Medulla oblongata (tissue), 1 donor: ENCODE results near the gene RARG.
"Not testable (repeated sequence)": the region's sequence is repeated elsewhere in the genome, so short reads cannot be mapped to it uniquely, and the experiment has no call there.

ENCODE experiments used
- DNase-seq: peaks from one replicate; pipeline ENCODE4 v3.0.0-alpha.2; 2015; ENCODE audit errors: extremely low spot score

The RARG gene

DNA sequence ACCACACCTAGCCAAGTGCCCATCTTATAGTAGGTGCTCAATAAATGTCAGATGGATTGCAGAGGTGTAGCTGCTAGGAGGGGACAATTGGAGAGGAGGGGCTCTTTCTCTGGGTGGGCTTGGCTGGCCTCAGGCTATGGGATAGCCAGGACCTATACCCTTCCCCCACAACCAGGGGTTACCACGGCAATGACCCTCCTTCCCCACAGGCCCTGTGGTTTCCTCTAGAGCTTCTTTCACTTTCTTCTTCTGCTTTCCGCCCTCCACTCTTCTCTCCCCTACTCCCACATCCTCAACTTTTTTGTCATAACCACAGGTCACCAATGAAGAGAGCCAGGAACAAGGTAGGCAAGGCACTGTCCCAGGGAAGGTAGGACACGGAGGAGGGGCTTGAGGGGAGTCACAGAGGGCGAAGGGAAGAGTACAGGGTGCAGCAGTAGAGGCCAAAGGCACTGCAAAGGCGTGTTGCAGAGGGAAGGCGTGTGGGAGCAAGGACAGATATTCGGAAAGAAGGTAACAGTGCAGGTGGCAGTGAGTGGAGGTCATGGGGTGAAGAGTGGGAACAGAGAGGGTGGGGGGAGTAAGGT, 23.0 kb downstream of the RARG start:
- DNase-seq = no peak

DNA sequence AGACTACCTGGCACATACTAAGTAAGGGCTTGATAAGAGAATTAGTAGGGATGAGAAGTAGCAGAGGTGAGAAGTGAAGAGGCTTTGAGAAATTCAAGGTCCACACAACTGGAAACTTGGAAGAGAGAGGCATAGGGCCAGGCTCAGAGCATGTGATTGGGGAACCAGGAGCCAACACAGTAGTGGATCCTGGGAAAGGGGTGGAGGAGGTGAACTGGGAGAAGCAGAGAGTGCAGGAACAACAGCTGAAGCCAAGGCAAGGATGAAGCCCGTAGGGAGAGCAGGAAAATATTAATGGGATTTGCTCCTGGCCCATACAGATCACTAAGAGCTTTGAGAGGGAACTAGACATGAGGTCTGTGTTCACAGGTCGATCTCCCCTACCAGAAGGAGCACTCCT, 23.6 kb downstream of the RARG start:
- no peak for DNase-seq

DNA sequence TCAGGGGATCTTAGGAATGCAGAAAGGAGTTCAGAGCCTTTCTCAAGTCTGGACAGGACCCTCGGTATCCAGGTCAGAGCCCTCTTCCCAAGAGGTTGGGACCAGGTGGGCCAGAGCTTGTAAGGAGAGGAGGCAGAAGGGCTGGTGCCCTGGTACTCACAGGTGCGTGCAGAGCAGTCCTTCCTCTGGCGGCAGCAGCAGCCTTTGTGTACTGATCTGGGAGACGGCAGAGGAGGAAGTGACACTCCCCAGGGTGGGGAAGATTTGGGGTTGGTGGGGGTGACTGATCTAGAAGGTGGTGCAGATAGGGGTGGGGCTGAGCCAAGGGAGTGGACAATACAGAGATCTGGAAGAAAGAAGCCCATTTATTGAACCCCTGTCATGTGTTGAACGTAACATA, 25.0 kb downstream of the RARG start, which contains the start of gene ITGB7:
ITGB7 (minus strand) TSS at position 210 of the 400 bp plus-strand sequence. CDS start 6,808 bp downstream, outside the sequence.
- no peak for DNase-seq

DNA sequence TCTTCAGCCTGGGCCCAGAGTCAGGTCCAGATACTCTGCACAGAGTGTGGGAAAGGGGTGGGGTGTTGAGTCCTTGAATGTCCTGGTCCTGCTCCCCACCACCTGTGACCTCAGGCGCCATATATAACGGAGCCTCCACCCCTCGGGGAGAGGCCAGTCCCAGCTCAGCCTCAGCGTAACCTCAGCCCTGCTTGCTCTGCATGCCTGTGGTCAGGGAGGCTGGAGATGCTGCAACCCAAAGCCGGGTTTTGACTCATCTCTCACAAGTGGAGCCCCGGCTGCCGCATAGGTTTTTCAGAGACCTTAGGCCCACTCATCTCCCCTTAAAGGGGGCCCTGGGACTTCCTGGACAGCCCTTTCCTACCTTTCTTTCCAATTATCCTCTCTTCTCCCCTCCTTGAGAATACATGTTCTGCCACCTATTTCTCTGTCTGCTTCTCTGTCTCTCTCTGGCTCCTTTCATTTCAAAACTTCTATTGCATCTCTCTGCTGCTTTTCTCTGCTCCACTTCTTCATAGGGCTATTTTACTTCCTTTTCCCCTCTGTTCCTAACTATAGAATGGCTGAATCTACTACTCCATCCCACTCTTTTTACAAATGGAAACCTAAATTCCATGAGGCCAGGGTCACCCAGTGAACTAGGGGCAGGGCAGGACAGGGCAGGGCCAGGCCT, 26.1 kb downstream of the RARG start:
- DNase-seq = no peak

DNA sequence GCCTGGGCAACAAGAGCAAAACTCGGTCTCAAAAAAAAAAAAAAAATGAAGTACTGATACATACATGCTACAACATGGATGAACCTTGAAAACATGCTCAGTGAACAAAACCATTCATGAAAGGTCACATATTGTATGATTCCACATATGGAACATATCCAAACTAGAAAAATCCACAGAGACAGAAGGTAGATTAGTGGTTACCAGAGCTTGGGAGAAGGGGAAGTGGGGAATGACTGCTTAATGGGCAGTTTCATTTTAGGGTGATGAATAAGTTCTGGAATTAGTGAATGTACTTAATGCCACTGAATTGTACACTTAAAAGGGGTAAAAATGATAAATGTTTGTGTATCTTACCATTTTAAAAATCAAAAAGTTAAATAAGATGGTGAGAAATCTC, 27.7 kb downstream of the RARG start:
- no peak for DNase-seq

DNA sequence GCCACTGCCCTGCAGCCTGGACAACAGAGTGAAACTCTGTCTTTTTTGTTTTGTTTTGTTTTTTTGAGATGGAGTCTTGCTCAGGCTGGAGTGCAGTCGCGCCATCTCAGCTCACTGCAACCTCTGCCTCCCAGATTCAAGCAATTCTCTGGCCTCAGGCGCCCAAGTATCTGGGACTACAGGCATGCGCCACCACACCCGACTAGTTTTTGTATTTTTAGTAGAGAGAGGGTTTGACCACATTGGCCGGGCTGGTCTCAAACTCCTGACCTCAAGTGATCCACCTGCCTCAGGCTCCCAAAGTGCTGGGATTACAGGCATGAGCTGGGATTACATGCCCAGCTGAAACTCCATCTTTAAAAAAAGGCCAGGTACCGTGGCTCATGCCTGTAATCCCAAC, 29.7 kb downstream of the RARG start:
- DNase-seq = not testable (repeated sequence)

DNA sequence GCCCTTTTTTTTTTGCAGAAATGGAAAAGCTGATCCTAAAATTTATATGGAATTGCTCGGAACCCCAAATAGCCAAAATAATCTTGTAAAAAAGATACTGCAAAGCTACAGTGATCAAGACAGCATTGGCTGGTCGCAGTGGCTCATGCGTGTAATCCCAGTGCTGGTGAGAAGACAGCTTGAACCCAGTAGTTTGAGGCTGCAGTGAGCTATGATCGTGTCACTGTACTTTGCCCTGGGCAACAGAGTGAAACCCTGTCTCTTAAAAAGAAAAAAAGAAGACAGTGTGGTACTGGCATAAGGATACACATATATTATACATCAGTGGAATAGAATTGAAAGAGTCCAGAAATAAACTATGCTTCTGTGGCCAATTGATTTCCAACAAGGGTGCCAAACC, 30.4 kb downstream of the RARG start:
- DNase-seq = no peak

DNA sequence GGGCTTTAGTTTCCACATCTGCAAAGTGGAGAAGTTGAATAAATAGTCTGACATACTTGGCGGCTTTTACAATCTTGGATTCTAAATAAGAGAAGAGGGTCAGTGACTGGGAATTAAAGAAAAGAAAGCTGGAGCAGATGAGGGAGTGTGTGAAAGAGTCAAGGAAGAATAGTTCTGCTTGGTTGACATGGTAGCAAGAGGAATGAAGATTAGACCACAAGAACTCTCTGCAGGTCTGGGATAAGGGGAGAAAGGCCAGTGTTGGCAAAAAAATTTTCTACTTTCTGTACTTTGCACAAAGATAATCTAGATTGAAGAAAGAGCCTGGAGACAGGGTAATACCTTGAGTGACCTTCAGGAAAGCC, 30.9 kb downstream of the RARG start:
- DNase-seq = no peak

DNA sequence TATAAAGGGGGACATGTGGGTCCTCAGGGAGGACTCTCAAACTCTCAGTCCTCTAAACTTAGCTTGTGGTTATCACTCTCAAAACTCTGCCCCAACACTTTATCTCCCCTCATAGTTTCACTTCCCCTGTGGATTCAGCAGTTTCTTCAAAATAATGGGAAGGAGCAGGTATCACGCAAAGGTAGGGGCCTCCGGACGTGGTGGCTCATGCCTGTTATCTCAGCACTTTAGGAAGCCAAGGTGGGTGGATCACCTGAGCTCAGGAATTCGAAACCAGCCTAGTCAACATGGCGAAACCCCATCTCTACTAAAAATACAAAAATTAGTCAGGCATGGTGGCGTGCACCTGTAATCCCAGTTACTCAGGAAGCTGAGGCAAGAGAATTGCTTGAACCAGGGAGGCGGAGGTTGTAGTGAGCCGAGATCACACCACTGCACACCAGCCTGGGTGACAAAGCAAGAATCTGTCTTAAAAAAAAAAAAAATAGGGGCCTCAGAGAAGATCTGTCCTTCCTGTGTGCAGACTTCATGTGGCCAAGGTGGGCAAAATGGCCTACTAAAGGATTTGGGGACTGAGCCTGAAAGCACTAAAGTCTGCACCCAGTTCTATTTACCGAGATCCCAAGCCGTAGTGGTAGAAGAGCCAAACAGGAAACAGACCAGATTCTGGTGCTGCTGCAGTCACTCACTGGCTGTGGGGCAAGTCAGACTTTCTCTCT, 31.4 kb downstream of the RARG start:
- DNase-seq = no peak

DNA sequence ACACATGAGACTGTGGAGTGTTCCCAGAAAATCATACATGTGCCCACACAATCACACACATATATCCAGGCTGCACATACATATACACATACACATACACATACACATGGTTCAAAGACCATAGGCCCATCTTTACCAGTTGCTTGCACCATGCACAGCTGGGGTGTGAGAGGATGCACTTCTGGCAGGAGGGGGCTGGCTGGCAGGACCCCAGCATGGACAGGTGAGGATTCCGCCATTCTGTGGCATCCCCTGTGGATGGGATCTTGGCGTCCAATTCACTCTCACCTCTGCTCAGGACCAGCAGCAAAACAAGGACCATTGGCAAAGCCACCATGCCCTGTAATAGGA, 31.9 kb downstream of the RARG start:
- no peak for DNase-seq

DNA sequence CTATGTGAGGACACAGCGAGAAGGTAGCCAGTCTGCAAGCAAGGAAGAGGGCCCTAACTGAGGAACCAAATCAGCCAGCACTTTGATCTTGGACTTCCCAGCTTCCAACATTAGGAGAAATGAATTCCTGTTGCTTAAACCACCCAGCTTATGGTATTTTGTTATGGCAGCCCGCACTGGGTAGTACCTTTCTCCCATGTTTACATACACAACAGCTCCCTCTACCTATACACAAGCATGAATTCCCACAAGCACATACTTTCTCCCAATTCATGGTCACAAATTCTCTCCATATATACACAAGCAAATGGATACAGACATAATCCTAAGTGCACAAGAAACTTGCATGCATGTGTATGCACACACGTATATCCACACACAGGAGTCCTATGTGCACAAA, 32.3 kb downstream of the RARG start:
- no peak for DNase-seq

DNA sequence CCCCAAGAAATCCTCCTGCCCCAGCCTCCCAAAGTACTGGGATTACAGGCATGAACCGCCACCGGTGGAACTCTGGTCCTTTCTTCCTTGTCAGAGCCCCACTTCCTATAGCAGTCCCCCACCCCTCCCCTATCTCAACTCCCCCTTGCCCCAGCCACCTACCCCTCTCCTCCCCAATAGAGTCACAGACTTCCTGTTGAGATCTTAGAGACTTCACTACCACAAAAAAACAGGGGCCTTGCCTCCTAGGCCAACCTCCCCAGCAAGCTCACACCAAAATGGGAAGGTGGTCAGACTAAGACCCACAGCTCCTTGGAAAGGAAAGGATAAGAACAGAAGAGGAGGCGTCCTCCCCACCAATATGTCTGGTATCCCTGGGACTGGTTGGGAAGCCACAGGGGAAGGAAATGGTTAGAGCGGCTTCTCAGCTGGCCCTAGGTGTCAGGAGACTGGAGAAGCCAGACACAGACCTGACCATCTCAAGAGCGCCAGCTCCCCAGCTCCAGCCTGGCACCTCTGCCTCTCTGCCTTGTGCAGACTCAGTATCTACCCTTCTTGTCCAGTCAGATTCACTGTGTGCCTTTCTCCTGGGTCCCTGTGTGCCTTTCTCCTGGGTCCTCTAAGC, 33.4 kb downstream of the RARG start:
- DNase-seq = no peak

DNA sequence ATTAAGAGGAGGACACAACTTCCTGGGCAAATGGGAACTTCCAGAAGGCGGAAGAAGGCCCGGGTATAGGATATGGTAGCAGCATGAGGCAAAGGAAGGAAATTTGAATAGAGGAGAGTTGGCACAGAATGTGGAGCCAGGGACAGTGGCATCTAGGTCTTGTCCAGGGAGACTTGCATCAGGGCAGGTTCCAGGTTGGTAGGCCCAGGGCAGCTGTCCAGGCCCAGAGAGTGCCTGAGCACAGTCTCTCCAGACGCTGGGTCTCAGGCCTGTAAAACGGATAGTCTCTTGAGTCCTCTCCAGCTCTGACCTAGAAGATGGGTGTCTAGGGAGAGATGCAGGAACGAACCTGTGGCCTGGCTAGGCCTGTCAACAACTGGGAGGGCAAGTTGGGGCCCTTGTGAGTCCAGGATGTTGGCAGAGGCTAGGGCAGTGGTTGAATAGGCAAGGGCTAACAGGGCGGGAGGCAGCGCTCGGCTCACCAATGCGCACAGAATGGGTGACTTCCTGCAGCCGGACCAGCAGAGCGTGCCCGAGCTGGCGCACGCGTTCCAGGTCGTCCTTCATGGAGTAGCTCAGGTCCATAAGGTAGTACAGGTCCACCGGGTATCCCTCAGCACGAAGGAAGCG, 34.9 kb downstream of the RARG start:
- no peak for DNase-seq

DNA sequence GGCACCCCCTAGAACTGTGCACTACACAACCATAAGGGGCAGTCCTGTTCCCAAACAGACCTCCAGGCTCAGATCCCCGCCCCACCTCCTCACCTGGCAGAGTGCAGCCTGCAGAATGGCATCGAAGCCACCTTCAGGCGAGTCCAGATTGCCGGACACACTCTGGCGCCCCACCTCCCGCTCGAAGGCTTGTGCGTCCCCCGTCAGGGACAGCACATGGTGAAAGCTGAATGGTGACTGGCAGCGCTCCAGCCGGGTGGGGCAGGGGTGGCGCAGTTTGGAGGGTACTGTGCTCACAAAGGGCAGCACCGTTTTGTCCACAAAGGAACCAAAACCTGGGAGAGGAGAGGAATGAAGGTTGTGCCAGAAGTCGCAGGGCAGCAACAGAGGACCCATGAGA, 35.5 kb downstream of the RARG start:
- no peak for DNase-seq

DNA sequence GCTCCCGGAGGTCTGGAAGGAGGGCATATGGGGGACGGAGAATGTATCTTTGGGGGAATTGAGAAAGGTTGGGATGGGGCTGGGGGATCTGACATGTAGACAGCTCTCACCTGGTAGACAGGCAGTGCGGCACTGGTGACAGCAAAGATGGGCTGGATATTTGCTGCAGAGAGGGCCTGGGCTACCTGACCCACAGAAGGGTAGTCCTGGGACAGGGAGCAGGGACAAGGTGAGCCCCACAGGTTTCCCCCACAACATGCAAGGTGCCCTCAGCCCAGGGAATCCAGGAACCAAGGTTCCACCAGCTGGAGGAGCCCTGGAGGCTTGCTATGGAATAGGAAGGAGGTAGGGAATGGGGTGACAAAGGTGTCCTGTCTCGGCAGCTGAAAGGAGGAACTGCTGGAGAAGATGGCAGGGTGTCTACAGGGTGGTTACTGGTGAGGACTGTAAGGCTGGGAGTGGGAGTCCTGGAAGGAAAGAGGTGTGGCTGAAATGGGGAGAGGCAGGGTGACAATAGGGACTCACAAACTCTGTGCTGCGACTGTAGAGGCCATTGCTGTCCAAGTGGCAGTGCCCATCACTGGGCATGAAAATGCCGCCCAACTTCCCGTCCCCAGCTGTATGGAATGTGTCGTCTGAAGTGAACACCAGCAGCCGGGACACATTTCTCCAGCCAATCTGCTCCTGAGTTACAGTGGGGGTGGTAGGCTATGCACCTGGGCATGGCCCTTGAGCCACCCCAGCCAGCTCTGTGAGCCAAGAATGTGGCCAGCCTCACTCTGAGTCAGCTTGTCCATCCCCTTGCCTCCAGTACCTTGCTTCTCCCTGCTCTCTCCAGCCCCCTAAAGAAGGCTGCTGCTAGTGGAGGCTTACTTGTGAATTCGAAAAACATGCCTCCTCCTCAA, 36.2 kb downstream of the RARG start:
- no peak for DNase-seq

DNA sequence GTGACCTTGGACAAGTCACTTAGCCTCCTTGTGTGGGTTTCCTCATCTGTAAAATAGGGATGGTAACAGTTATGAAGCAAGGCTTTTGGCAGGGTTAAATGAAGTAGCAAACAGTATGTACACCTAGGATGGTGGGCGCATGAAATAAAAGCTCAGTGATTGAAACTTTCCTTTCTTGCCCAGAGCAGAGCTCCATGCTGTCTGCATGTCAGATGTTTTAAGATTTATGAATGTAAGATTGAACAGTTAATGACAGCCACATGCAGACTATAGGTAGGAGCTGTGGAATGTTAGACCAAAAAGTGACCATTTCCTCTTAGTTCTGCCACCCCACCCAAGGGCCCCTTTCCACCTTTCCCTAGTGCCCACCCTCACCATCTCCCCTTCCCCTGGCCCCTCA, 37.0 kb downstream of the RARG start:
- no peak for DNase-seq

DNA sequence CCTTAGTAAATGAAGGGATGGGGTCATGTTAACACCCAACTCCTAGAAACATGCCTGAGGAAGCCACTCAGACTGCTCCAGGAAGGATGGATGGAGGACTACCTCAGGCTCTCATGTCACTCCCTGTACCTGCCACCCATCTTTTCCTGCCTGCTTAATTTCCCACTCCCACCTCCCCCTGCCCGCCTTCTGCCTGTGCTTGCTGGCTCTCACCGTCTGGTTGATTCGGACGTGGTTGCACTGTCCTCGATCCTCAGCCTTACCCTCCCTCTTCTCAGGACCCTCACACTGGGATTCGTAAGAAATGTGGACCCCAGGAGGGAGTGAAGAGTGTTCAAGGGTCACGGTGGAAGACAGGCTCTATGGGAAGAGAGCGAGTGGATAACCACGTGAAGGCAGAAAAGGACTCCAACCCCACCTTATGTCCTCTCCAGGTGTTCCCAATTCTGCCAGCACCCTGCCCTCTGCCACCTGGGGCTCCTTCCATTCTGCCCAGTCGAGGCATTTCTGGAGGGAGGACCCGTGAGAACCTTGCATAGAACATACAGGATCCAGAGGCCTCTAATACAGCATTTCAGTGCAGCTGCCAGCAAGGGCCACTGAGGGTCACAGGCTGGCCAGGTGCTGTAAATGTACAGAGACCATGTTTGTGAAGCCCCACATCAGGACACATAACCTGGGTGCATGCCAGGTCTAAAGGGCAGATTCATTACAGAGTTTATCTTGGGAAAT, 37.9 kb downstream of the RARG start:
- DNase-seq = no peak

DNA sequence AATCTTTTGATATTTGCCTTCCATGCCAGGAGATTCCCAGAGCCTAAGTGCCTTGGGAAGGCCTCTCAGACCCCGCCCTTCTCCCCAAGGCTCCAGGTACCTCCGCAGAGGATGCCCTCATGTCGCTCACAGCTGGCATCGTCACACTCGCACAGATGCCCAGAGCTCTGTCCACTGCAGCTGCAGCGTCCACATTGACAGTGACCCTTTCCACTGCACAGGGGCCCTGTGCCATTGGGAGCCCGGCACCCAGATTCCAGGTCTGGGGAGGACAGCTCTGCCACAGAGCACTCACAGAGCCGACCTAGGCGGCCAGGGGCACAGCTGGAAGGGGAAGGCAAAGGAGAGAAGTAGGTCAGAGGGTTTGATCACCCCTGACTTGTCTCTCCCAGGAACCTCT, 39.0 kb downstream of the RARG start:
- DNase-seq = no peak

DNA sequence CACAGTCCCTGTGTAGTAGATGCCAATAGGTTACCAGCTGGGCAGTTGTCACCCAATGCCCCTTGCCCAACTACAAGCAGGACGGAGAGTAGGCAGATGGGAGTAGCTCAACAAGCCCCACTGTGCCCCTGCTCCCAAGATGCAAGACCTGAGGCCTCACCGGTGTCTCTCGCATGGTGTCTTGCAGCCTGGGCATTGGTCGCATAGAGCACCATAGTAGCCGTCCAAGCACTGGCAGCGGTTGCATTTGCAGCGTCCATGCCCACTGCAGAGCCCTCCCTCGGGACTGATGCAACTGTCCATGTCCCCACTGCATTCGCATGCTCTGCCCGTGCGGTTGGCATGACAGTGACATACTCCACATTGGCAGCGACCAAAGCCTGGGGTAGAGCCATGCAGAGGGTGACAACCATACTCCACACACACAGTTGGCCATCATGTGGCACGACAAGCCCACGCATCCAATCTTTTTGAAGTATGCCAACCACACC, 39.4 kb downstream of the RARG start:
- DNase-seq = no peak

DNA sequence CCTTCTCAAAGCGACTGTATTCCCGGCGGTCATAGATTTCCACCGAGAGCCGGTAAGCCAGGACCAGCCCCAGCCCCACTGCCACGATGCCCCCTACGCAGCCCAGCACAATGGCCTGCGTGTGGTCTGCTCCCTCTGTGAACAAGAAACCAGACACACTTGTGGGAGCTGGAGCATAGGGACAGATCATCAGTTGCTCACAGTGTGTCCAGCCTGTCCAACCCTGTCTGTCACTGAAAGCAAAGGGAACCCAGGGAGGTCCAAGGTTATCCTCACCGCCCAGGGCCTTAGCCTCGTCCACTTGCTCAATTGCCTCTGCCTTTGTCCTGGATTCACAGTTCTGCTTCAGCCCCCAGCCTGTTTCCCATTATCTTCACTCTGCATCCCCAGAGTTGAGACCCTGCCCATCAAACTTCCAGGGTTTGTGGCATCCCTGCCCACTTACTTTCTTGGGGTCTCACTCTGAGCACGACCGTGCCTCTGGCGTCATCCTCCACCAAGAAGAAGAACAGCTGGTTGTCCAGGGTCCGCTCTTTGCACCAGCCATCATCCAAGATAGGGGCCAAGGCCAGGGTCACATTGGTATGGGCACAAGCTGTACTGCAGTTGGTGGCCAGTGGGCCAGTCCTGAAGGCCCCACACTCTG, 40.0 kb downstream of the RARG start:
- DNase-seq = no peak
